GM23248 (cell line): Measurements from ENCODE around the gene ROCK2.

Experiments used
- EZH2 ChIP-seq: fragments of 200-600 bp; sonication (generic); IDR thresholded peaks from 2 replicates; pipeline ENCODE4 v1.6.1; 2018; ENCODE audit warnings: antibody characterized with exemption, mild to moderate bottlenecking; ENCODE audit not compliant: insufficient read depth, poor library complexity, severe bottlenecking
- EZH2phosphoT487 ChIP-seq: fragments of 200-600 bp; sonication (generic); IDR thresholded peaks from 2 replicates; pipeline ENCODE4 v1.6.1; 2018; ENCODE audit warnings: antibody characterized with exemption, moderate library complexity, mild to moderate bottlenecking, low read depth; ENCODE audit not compliant: insufficient read depth

GRCh38 chr2:11159574-11160170 is 184.8 kb downstream of the ROCK2 start:
- no peak for TF ChIP-seq EZH2
- no peak for TF ChIP-seq EZH2phosphoT487
